Measurements from ENCODE around the gene HDX.
"Not testable (repeated sequence)": the region's sequence is repeated elsewhere in the genome, so short reads cannot be mapped to it uniquely, and the experiment has no call there.

HDX gene

GRCh38 chrX:84336646-84337045 lies 165.6 kb downstream of the HDX start:
- no peak for DNase-seq

GRCh38 chrX:84335121-84335520 lies 167.1 kb downstream of the HDX start:
- DNase-seq, result no peak

GRCh38 chrX:84322083-84322827 lies 180.0 kb downstream of the HDX start:
- DNase-seq, result no peak

- DNase-seq, result peak; percentile 80
Measured at GRCh38 chrX:84320614-84321013, 181.6 kb downstream of the HDX start.

- no peak for DNase-seq
Measured at GRCh38 chrX:84320023-84320422, 182.2 kb downstream of the HDX start.

- no peak for DNase-seq
Measured at GRCh38 chrX:84318661-84319060, 183.6 kb downstream of the HDX start.

GRCh38 chrX:84315946-84316345 lies 186.3 kb downstream of the HDX start:
- not testable (repeated sequence) for DNase-seq

All from DMS 273 treated with DMSO at 0.1 percent for 48 hours (cell line).